Liver (tissue), 9 donors: ENCODE measurements around the gene GJA5. TPM values are rescaled to one million over a fixed set of nuclear protein-coding genes. Genes with fewer than 3 reads are reported as not detected.

ENCODE experiments used
- DNase-seq: peaks from one replicate; pipeline ENCODE4 v3.0.0-alpha.2; 2017; ENCODE audit warnings: low spot score
- H3K27ac ChIP-seq, 2 donors: one replicate each; pipeline ENCODE4 v1.7.0; 2013; ENCODE audit warnings: inconsistent platforms in 2 of 2, low read length in 2 of 2, control low read depth in 1 of 2, low read depth in 1 of 2, mild to moderate bottlenecking in 1 of 2
- H3K27me3 ChIP-seq, 4 donors: one replicate each; pipeline versions ENCODE4 v1.6.1 to v1.7.0; 2013; ENCODE audit warnings: low read length in 3 of 4, inconsistent platforms in 1 of 4, mild to moderate bottlenecking in 1 of 4, moderate library complexity in 1 of 4; ENCODE audit not compliant: control insufficient read depth in 4 of 4, insufficient read depth in 4 of 4
- H3K36me3 ChIP-seq, 4 donors: one replicate each; pipeline versions ENCODE4 v1.6.1 to v1.7.0; 2013; ENCODE audit warnings: low read length in 3 of 4, mild to moderate bottlenecking in 3 of 4, low read depth in 1 of 4, moderate library complexity in 1 of 4; ENCODE audit not compliant: control insufficient read depth in 4 of 4, insufficient read depth in 3 of 4
- H3K4me1 ChIP-seq, 4 donors: one replicate each; pipeline versions ENCODE4 v1.6.1 to v1.7.0; 2013; ENCODE audit warnings: low read length in 3 of 4, mild to moderate bottlenecking in 3 of 4, moderate library complexity in 1 of 4; ENCODE audit not compliant: control insufficient read depth in 4 of 4, insufficient read depth in 4 of 4
- H3K4me3 ChIP-seq, 3 donors: one replicate each; pipeline versions ENCODE4 v1.6.1 to v1.7.0; 2013; ENCODE audit warnings: low read length in 3 of 3, control low read depth in 1 of 3, low read depth in 1 of 3, mild to moderate bottlenecking in 1 of 3
- H3K9ac ChIP-seq, 2 donors: one replicate each; pipeline ENCODE4 v1.7.0; 2013; ENCODE audit warnings: low read length in 2 of 2, mild to moderate bottlenecking in 2 of 2, moderate library complexity in 2 of 2, control low read depth in 1 of 2, low read depth in 1 of 2
- H3K9me3 ChIP-seq, 4 donors: one replicate each; pipeline versions ENCODE4 v1.6.1 to v1.7.0; 2013; ENCODE audit warnings: low read length in 3 of 4; ENCODE audit not compliant: control insufficient read depth in 4 of 4
- ATF3 ChIP-seq: IDR thresholded peaks from 2 replicates; pipeline ENCODE4 v1.6.1; 2016; ENCODE audit warnings: antibody characterized with exemption
- CTCF ChIP-seq: fragments of 150-350 bp; IDR thresholded peaks from 2 replicates; pipeline ENCODE4 v1.5.1; 2017; ENCODE audit warnings: improper control_type of control experiment, low read depth, low read length; ENCODE audit not compliant: missing input control
- EGR1 ChIP-seq, 2 donors: IDR thresholded peaks; 2 replicates each; pipeline ENCODE4 v1.6.1; 2016 to 2018; ENCODE audit warnings: antibody characterized with exemption in 2 of 2, low read depth in 2 of 2
- FOXA1 ChIP-seq: IDR thresholded peaks from 2 replicates; pipeline ENCODE4 v1.6.1; 2016; ENCODE audit warnings: antibody characterized with exemption
- FOXA2 ChIP-seq: IDR thresholded peaks from 2 replicates; pipeline ENCODE4 v1.6.1; 2016; ENCODE audit warnings: antibody characterized with exemption
- GABPA ChIP-seq, 2 donors: IDR thresholded peaks in 1 of 2; conservative IDR thresholded peaks in 1 of 2; 2 replicates each; pipeline ENCODE4 v1.6.1; 2016; ENCODE audit warnings: antibody characterized with exemption in 2 of 2, mild to moderate bottlenecking in 1 of 2, moderate library complexity in 1 of 2
- HNF4A ChIP-seq, 2 donors: conservative IDR thresholded peaks; 2 replicates each; pipeline ENCODE4 v1.6.1; 2016; ENCODE audit warnings: antibody characterized with exemption in 2 of 2, mild to moderate bottlenecking in 2 of 2
- HNF4G ChIP-seq: IDR thresholded peaks from 2 replicates; pipeline ENCODE4 v1.6.1; 2016; ENCODE audit warnings: antibody characterized with exemption
- MAX ChIP-seq: IDR thresholded peaks from 2 replicates; pipeline ENCODE4 v1.6.1; 2016; ENCODE audit warnings: antibody characterized with exemption
- NR2F2 ChIP-seq: IDR thresholded peaks from 2 replicates; pipeline ENCODE4 v1.6.1; 2016; ENCODE audit warnings: antibody characterized with exemption
- RAD21 ChIP-seq, 2 donors: IDR thresholded peaks; 2 replicates each; pipeline ENCODE4 v1.6.1; 2016; ENCODE audit warnings: antibody characterized with exemption in 2 of 2, mild to moderate bottlenecking in 2 of 2
- REST ChIP-seq: IDR thresholded peaks from 2 replicates; pipeline ENCODE4 v1.6.1; 2016; ENCODE audit warnings: antibody characterized with exemption, mild to moderate bottlenecking
- RXRA ChIP-seq, 2 donors: IDR thresholded peaks; 2 replicates each; pipeline ENCODE4 v1.6.1; 2017 to 2018; ENCODE audit warnings: antibody characterized with exemption in 2 of 2, mild to moderate bottlenecking in 1 of 2
- SP1 ChIP-seq: IDR thresholded peaks from 2 replicates; pipeline ENCODE4 v1.6.1; 2018; ENCODE audit warnings: antibody characterized with exemption, mild to moderate bottlenecking
- TAF1 ChIP-seq: conservative IDR thresholded peaks from 2 replicates; pipeline ENCODE4 v1.6.1; 2016; ENCODE audit warnings: antibody characterized with exemption, mild to moderate bottlenecking
- ZBTB33 ChIP-seq: IDR thresholded peaks from 2 replicates; pipeline ENCODE4 v1.6.1; 2016; ENCODE audit warnings: antibody characterized with exemption
- WGBS: extraction: QIAGEN DNeasy Blood & Tissue Kit; methylation state at CpG from one replicate; pipeline ENCODE4 v1.1.7; 2013; 5-methylcytosine and 5-hydroxymethylcytosine counted together
- polyA plus RNA-seq, 2 donors: library from polyadenylated mRNA; stranded (reverse) in 1 of 2; unstranded in 1 of 2; fragments of 200-250 nt in 1 of 2; fragments of >200 nt in 1 of 2; fragmentation: Nextera tagmentation in 1 of 2; extraction: Ambion mirVana in 1 of 2; gene quantifications; one replicate each; pipeline versions ENCODE4 v1.2.1 to v1.2.3, GENCODE V29; 2013 to 2015
- total RNA-seq, 2 donors: library from RNA; depleted of rRNA; stranded (reverse); fragments of >200 nt; gene quantifications; one replicate each; pipeline ENCODE4 v1.2.3, GENCODE V29; 2014
- donor health status: healthy.
- donor health status: healthy.
- donor health status: healthy.
- donor health status: healthy.
- donor health status: healthy.

The GJA5 gene
- total and polyA plus RNA-seq, 4 donors = 0.70 to 1.8 (median 1.3) TPM

GRCh38 chr1:147741065-147741464 is 19.3 kb downstream of the GJA5 start:
- no peak overlapping the region for H3K4me3 ChIP-seq
- no peak overlapping the region for H3K9ac ChIP-seq
- no peaks in the 10 kb centered on the region for H3K27me3 ChIP-seq
- no peaks in the 10 kb centered on the region for H3K9me3 ChIP-seq
- no peaks in the 10 kb centered on the region for H3K36me3 ChIP-seq
- TF ChIP-seq EGR1 (IDR thresholded peaks at IDR 0.05; ENCODE audit: low read depth in 2 of 2) = no peak
- no peak for TF ChIP-seq FOXA2
- TF ChIP-seq CTCF = no peak
- no peak for TF ChIP-seq TAF1
- 84% methylated on average over 1 of the region's 1 CpG for WGBS
- DNase-seq = no peak
- no peak overlapping the region for H3K27ac ChIP-seq
- no peaks in the 10 kb centered on the region for H3K4me1 ChIP-seq

GRCh38 chr1:147740391-147740790 is 20.0 kb downstream of the GJA5 start:
- 95% methylated on average over 3 of the region's 3 CpGs for WGBS
- no peaks in the 10 kb centered on the region for H3K4me1 ChIP-seq
- no peaks in the 10 kb centered on the region for H3K9me3 ChIP-seq
- TF ChIP-seq NR2F2 (no peak), ATF3 (no peak), RAD21 (IDR thresholded peaks at IDR 0.05) (no peak), MAX (no peak), CTCF (no peak), FOXA1 (no peak), GABPA (IDR thresholded peaks at IDR 0.05 in 1 of 2, conservative IDR thresholded peaks at IDR 0.05 in 1 of 2) (no peak), TAF1 (no peak), HNF4G (no peak), RXRA (IDR thresholded peaks at IDR 0.05) (no peak), REST (no peak), ZBTB33 (no peak), HNF4A (conservative IDR thresholded peaks at IDR 0.05) (no peak), SP1 (no peak), FOXA2 (no peak), EGR1 (IDR thresholded peaks at IDR 0.05; ENCODE audit: low read depth in 2 of 2) (no peak)
- H3K4me3 ChIP-seq = no peak overlapping the region
- DNase-seq = no peak
- no peaks in the 10 kb centered on the region for H3K27me3 ChIP-seq
- no peak overlapping the region for H3K27ac ChIP-seq
- H3K36me3 ChIP-seq = no peaks in the 10 kb centered on the region
- H3K9ac ChIP-seq = no peak overlapping the region
